Spleen (tissue), 11 donors: ENCODE data around the gene ERBB4. TPM values are rescaled to one million over a fixed set of nuclear protein-coding genes. Genes with fewer than 3 reads are reported as not detected.

Experiments
- DNase-seq: peaks from one replicate; pipeline ENCODE4 v3.0.0-alpha.2; 2020
- H3K27ac ChIP-seq, 8 donors: fragments of 200-600 bp; sonication (generic) in 7 of 8; 1 replicate in 4 of 8; 2 replicates in 4 of 8; pipeline versions ENCODE4 v1.5.0 to v1.8.0; 2016 to 2021; ENCODE audit warnings: inconsistent platforms in 4 of 8, mild to moderate bottlenecking in 4 of 8, moderate library complexity in 1 of 8
- H3K27me3 ChIP-seq, 7 donors: fragments of 200-600 bp; sonication (generic) in 6 of 7; replicated peaks in 1 of 7; 1 replicate in 4 of 7; 2 replicates in 3 of 7; pipeline versions ENCODE4 v1.5.0 to v1.8.0; 2016 to 2021; ENCODE audit warnings: inconsistent platforms in 3 of 7, mild to moderate bottlenecking in 1 of 7
- H3K36me3 ChIP-seq, 6 donors: fragments of 200-600 bp; sonication (generic) in 5 of 6; 1 replicate in 4 of 6; 2 replicates in 2 of 6; pipeline versions ENCODE4 v1.5.0 to v1.8.0; 2016 to 2021; ENCODE audit warnings: inconsistent platforms in 2 of 6
- H3K4me1 ChIP-seq, 6 donors: fragments of 200-600 bp; sonication (generic) in 5 of 6; 1 replicate in 3 of 6; 2 replicates in 3 of 6; pipeline versions ENCODE4 v1.5.0 to v1.8.0; 2016 to 2021; ENCODE audit warnings: inconsistent platforms in 3 of 6
- H3K4me3 ChIP-seq, 8 donors: fragments of 200-600 bp; sonication (generic) in 7 of 8; 1 replicate in 4 of 8; 2 replicates in 4 of 8; pipeline versions ENCODE4 v1.5.0 to v1.8.0; 2016 to 2021; ENCODE audit warnings: inconsistent platforms in 4 of 8, mild to moderate bottlenecking in 4 of 8, moderate library complexity in 2 of 8
- H3K9me3 ChIP-seq, 8 donors: fragments of 200-600 bp; sonication (generic) in 7 of 8; 1 replicate in 4 of 8; 2 replicates in 4 of 8; pipeline versions ENCODE4 v1.5.0 to v1.8.0; 2016 to 2021; ENCODE audit warnings: inconsistent platforms in 4 of 8
- CTCF ChIP-seq, 11 experiments: fragments of 200-600 bp in 7 of 11; fragments of 450-650 bp in 4 of 11; sonication (generic) in 4 of 11; IDR thresholded peaks in 8 of 11; conservative IDR thresholded peaks in 3 of 11; 1 replicate in 7 of 11; 2 replicates in 4 of 11; pipeline versions ENCODE4 v1.4.0 to v1.8.0; 2016 to 2021; ENCODE audit warnings: antibody characterized with exemption in 11 of 11, inconsistent platforms in 4 of 11, mild to moderate bottlenecking in 1 of 11
- POLR2A ChIP-seq, 3 donors: fragments of 450-650 bp; IDR thresholded peaks; one replicate each; pipeline ENCODE4 v1.5.1; 2017; ENCODE audit warnings: antibody characterized with exemption in 3 of 3, mild to moderate bottlenecking in 1 of 3
- POLR2AphosphoS5 ChIP-seq, 3 donors: sonication (generic); formaldehyde crosslinking; IDR thresholded peaks; one replicate each; pipeline ENCODE4 v1.5.1; 2017; ENCODE audit warnings: antibody characterized with exemption in 3 of 3
- WGBS, 5 donors: extraction: QIAGEN DNeasy Blood & Tissue Kit in 3 of 5; methylation state at CpG; one replicate each; pipeline versions ENCODE4 v1.1.5 to v1.1.7; 2013 to 2018; 5-methylcytosine and 5-hydroxymethylcytosine counted together
- intact Hi-C: fragments of 100-400 bp; cut with DNase I; formaldehyde crosslinking; loops from one replicate; pipeline ENCODE4 v1.15.0; 2023; ENCODE audit warnings: low total_unique reads
- polyA plus RNA-seq, 3 donors: library from polyadenylated mRNA; stranded (reverse); fragments of 200-250 nt; gene quantifications; one replicate each; pipeline ENCODE4 v1.2.1, GENCODE V29; 2013
- total RNA-seq, 7 donors: library from RNA; depleted of rRNA in 3 of 7; stranded (reverse); fragments of >200 nt in 3 of 7; fragmentation: NEBNext Ultra II Directional in 4 of 7; extraction: Animal tissue kit (Norgen Biotek cat#: 25700) in 4 of 7; gene quantifications; one replicate each; pipeline versions ENCODE4 v1.1.0 to v1.2.1, GENCODE V29; 2016 to 2021
- donor health status: healthy with polysubstance abuse.
- donor health status: DM: no; HTN: no; CAD: no; lungs with moderate emphysema.
- donor health status: DM: no; HTN: no; CAD: no.
- donor health status: Bipolar disorder and iron deficiency.
- donor health status: healthy.
- donor health status: DM: no; HTN: no; CAD: no.
- donor health status: DM: yes; HTN: yes; CAD: no.

Gene ERBB4
- total and polyA plus RNA-seq, 10 donors, result under 0.01 to 1.4 (median 0.35) TPM

- no peaks in the 10 kb centered on the region for H3K27me3 ChIP-seq
- H3K36me3 ChIP-seq, result no peaks in the 10 kb centered on the region
- H3K9me3 ChIP-seq, result no peaks in the 10 kb centered on the region
- 72 to 81% (median 74%) methylated on average over 2 of the region's 2 CpGs for WGBS, 5 donors
- no peak overlapping the region for H3K27ac ChIP-seq
- no peak overlapping the region for H3K4me3 ChIP-seq
- DNase-seq, result no peak
- H3K4me1 ChIP-seq, result no peaks in the 10 kb centered on the region
- intact Hi-C loops, result no loop called here
- TF ChIP-seq POLR2AphosphoS5 (IDR thresholded peaks at IDR 0.05), result no peak
- no peak for TF ChIP-seq POLR2A (IDR thresholded peaks at IDR 0.05)
- TF ChIP-seq CTCF (IDR thresholded peaks at IDR 0.05 in 8 of 11, conservative IDR thresholded peaks at IDR 0.05 in 3 of 11), result no peak
Measured at GRCh38 chr2:211477537-211478275, 1060.9 kb downstream of the ERBB4 start.

GRCh38 chr2:211473116-211473515 is 1065.5 kb downstream of the ERBB4 start:
- DNase-seq, result no peak
- Histone ChIP-seq H3K27me3 (no peaks in the 10 kb centered on the region), H3K4me1 (no peaks in the 10 kb centered on the region), H3K4me3 (no peak overlapping the region), H3K27ac (no peak overlapping the region), H3K9me3 (no peaks in the 10 kb centered on the region), H3K36me3 (no peaks in the 10 kb centered on the region)
- no peak for TF ChIP-seq POLR2A (IDR thresholded peaks at IDR 0.05)
- TF ChIP-seq CTCF (IDR thresholded peaks at IDR 0.05 in 8 of 11, conservative IDR thresholded peaks at IDR 0.05 in 3 of 11), result no peak
- no peak for TF ChIP-seq POLR2AphosphoS5 (IDR thresholded peaks at IDR 0.05)
- intact Hi-C loops, result no loop called here

GRCh38 chr2:211469664-211470059 is 1068.9 kb downstream of the ERBB4 start:
- H3K27ac ChIP-seq, result no peak overlapping the region
- H3K4me3 ChIP-seq, result no peak overlapping the region
- H3K9me3 ChIP-seq, result no peaks in the 10 kb centered on the region
- intact Hi-C loops, result no loop called here
- no peaks in the 10 kb centered on the region for H3K27me3 ChIP-seq
- no peak for TF ChIP-seq POLR2AphosphoS5 (IDR thresholded peaks at IDR 0.05)
- TF ChIP-seq CTCF (IDR thresholded peaks at IDR 0.05 in 8 of 11, conservative IDR thresholded peaks at IDR 0.05 in 3 of 11), result no peak
- TF ChIP-seq POLR2A (IDR thresholded peaks at IDR 0.05), result no peak
- no peaks in the 10 kb centered on the region for H3K4me1 ChIP-seq
- 60 to 82% (median 79%) methylated on average over 3 of the region's 3 CpGs for WGBS, 5 donors
- no peaks in the 10 kb centered on the region for H3K36me3 ChIP-seq
- no peak for DNase-seq

- no peak overlapping the region for H3K27ac ChIP-seq
- no peaks in the 10 kb centered on the region for H3K4me1 ChIP-seq
- H3K4me3 ChIP-seq, result no peak overlapping the region
- H3K27me3 ChIP-seq, result no peaks in the 10 kb centered on the region
- intact Hi-C loops, result no loop called here
- no peak for DNase-seq
- TF ChIP-seq POLR2AphosphoS5 (IDR thresholded peaks at IDR 0.05), result no peak
- no peak for TF ChIP-seq CTCF (IDR thresholded peaks at IDR 0.05 in 8 of 11, conservative IDR thresholded peaks at IDR 0.05 in 3 of 11)
- H3K9me3 ChIP-seq, result no peaks in the 10 kb centered on the region
- H3K36me3 ChIP-seq, result no peaks in the 10 kb centered on the region
- WGBS, 5 donors, result 40 to 49% (median 42%) methylated on average over 4 of the region's 4 CpGs
Measured at GRCh38 chr2:211468877-211469663, 1069.5 kb downstream of the ERBB4 start.
